GM19239 (cell line): ENCODE results near the gene GALNT15.

Source experiments
- DNase-seq: peaks from one replicate; pipeline ENCODE4 v3.0.0; 2011; ENCODE audit warnings: low spot score; ENCODE audit not compliant: insufficient read length
- FAIRE-seq: peaks from 2 replicates; lab custom pipeline; 2011; peaks lifted over from hg19 to GRCh38; lab: Jason Lieb, UNC

GALNT15 gene

DNA sequence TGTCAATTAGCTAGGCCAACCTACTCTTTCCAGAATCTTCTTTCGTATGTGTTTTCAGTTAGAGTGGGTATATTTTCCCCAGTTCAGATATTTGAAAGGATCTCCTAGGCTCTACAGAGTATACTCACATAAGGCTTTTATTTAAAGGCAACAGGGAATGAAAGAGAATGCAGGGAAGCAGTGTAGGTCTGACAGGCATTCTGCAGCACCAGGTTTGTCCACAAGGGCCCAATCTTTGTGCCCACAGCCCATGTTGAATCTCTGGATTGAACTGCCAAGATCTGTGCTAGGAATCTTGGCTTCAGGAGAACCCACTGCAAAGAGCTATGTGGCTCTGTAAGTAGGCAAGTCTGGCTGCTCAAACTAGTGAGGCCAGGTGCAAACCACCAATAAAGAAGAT is 24.2 kb upstream of the GALNT15 start:
- DNase-seq (no peak), FAIRE-seq (no peak)

DNA sequence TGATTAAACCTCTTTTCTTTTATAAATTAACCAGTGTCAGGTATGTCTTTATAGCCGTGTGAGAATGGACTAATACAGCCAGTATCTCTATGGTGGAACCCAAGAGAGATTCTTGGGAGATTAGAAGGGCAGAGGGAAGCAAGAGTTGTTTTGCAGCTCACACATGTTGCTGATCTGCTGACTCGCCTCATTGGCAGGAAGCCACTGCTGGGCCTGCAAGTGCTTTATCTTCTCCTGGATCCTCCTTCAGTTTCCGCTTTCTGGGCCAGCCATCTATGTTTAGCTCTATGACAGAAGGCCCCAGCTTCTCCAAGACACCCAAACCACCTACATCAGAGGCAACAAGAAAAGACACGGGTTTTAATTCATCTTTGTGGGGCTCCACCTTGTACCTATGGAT is 23.4 kb upstream of the GALNT15 start:
- no peak for DNase-seq
- FAIRE-seq = no peak

DNA sequence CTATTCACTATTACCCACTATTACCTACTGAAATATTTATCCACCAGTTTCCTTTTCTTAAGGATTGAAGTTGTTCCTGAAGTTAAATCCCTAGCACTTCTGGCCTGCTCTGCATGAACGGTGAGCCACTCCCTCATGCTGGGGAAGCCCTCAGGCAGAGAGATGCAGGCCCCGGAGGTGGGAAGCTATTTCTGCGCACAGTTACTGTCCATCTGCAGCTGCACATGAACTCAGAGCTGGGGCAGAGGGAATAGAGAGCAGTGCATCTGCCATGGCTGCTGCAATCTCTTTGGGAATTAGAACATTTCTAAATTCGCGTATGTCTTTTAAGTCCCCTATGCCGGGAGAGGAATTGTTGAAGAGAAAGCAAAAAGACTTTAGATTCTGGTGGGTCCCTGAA is 6.3 kb upstream of the GALNT15 start:
- DNase-seq (no peak), FAIRE-seq (no peak)

DNA sequence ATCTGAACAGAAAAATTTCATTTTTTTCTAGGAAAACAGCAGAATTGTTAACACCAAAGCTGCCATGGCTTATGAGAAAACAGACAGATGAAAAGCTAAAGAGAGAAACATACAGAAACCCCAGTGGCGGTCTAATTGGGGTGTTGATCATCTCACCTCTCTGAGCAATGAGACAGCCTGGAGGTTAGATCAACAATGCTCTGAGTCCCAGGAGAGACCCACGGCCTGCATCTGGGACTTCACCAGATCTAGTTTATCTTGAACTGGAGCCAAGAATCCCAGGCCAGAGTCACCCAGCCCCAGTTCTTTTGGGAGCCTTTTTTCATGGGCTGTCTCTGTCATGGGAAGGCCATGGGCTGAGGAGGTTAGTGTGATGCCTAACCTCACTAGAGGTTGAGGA is 3.5 kb upstream of the GALNT15 start:
- FAIRE-seq (no peak), DNase-seq (no peak)

DNA sequence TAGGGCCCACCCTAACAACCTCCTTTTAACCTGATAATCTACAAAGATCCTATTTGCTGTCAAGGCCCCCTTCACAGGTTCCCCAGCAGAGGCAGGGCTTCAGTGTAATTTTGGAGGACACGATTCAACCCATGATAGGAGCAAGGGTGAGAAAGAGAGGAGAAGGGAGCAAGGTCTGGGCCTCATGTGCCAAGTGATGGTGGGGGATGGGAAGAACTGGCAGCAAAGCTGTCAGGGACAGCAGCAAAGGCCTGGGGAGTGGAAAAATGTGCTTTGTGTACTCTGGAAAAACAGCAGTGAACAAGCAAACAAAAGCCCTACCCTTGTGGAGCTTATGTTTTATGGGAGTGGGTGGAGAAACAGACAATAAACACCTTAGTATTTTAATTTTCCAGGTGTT is 2.7 kb upstream of the GALNT15 start:
- no peak for DNase-seq
- no peak for FAIRE-seq

DNA sequence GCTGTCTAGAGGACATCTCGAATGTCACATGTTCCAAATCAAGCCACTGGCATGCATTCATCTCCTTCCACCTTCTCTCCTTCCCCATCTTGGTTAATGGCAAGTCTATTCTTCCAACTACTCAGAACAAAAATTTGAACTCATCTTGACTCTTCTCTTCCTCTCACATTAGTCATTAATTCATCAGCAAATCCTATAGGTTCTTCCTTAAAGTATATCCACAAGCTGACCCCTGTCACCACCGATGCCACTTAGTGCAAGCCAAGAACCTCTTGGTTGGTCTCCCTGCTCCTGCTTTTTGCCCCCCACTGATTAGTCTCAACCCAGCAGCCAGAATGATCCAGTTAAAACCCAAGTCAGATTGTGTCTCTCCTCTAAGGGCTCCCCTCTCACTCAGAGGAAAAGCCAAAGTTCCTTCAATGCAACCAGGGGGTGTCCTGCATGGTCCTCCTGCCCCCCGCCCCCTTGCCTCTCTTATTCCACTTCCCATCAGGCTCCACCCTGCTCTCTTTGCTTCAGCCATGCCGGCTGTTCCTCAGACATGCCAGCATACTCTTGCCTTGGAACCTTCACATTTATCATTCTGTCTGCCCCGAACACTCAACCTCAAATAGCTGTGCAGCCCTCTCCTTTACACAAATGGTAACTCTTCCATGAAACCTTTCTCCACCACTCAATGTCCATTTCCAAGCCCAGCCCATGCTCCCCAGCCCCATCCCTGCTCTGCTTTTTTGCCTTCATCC is 1.0 kb upstream of the GALNT15 start:
- FAIRE-seq (no peak), DNase-seq (no peak)

DNA sequence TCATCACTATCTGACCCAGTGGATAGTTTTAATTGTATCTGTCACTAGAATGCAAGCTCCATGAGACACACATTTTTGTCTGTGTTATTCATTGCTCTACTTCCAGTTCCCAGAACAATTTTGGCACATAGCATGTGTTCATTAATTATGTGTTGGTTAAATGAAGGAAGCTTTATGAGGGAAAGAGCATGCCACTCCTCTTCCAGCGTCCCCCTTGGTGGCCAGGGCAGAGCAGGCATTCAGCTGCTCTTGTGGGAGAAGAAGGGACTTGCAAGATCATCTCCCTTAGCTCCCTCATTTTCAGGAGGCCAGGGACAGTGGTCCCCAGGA is 489 bp upstream of the GALNT15 start:
- no peak for FAIRE-seq
- no peak for DNase-seq

DNA sequence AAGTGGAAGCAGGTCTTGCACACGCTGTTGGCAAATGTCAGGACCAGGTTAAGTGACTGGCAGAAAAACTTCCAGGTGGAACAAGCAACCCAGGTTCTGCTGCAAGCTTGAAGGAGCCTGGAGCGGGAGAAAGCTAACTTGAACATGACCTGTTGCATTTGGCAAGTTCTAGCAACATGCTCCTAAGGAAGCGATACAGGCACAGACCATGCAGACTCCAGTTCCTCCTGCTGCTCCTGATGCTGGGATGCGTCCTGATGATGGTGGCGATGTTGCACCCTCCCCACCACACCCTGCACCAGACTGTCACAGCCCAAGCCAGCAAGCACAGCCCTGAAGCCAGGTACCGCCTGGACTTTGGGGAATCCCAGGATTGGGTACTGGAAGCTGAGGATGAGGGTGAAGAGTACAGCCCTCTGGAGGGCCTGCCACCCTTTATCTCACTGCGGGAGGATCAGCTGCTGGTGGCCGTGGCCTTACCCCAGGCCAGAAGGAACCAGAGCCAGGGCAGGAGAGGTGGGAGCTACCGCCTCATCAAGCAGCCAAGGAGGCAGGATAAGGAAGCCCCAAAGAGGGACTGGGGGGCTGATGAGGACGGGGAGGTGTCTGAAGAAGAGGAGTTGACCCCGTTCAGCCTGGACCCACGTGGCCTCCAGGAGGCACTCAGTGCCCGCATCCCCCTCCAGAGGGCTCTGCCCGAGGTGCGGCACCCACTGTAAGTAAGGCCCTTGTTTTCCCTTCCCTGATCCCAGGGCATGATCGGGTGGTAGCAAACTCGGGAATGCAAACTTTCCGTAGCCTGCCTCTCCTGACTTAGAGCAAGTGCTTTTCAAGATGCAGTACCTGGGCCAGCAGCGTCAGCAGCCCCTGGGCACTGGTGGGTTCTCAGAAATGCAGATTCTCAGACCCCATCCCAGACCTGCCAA is 759 bp downstream of the GALNT15 start:
- no peak for FAIRE-seq
- DNase-seq = no peak

DNA sequence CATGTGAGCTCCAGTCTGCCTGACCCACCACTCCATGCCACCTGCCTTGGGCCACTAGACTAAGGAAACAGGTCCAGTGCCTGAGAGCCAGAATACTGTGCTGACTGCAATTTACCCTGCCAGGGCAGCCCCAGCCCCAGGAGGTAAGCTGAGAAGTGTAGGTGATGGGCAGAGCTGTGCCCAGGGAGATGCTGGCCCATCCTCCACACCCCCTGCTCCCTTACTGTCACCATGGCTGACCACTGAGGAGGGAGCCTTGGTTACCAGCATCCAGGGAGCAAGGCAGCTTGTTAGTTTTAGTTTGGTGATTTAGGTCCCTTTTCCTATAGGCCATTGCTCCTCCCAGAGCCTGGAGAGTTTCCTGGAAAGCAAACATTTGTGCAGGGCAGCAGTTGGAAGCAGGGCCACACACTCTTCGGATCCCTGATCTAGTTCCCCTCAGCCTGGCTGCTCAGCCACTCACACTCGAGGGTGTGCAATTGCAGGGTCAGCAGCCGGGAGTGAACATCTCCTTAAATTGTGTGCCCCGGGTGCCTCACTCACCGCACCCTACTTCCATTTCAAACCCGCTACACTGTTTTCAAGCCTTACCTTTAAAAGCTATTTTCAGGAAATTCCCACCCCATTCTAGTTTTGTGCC is 2.0 kb downstream of the GALNT15 start:
- no peak for FAIRE-seq
- DNase-seq = no peak

DNA sequence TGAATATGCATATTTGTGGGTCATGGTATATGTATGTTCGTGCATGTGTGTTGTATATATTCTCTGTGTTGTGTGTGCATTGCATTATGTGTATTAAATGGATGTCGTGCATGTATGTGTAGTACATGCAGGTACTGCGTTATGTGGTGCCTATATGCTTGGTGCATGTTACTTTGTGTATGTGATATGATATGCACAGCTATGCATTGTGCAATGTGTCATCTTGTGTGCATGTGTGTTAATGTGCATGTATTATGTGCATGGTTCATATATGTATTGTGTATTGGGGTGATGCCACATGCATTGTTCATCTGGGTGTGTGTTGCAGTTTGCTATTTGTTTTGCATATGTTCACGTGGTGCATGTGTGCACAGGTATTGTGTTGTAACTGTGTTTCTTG is 2.9 kb downstream of the GALNT15 start:
- no peak for FAIRE-seq
- no peak for DNase-seq

DNA sequence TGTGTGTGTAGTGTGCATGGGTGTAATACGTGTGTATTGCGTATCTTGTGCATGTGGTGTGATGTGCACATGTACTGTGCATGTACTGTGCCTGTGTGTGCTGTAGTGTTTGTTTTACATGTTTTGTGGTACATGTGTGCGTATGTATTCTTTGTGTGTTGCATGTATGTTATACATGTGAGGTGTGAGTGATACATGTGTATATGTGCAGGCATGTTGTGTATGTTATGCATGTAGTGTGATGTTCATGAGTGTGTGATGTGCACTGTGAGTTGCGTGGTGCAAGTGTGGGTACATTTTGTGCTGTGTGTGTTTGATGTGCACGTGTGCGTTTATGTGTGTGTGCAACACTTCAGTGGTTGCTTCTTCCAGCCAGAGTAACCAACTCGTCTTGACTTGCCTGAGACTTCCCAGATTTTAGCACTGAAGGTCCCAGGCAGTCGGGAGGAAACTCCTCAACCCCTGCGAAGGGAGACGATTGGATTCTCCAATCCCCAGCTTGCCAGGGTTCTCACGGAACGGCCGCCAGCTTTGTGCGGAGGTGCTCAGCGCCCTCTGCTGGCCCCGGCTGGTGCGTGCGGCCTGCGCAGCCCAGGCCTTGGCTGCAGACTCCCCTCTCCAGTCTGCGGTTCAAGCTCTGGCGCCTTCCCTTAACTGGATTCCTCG is 3.6 kb downstream of the GALNT15 start:
- peak; percentile 66 for DNase-seq
- FAIRE-seq = peak; percentile 8

DNA sequence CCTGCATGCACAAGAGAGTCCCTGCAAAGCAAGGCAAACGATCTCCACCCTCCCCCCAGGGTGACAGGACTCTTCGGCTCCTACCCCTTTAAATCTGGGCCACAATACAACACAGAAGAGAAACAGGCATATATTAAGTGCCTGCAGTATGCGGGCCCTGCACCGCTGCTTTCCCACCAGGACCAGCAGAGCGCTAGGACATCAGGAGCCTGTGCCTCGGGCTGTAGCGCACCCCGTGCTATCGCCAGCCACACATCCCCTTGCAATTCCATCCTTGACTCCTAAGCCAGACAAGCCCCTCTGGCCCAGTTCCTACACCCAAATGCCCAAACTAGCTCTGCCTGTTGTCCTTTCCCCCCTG is 4.1 kb downstream of the GALNT15 start:
- FAIRE-seq (no peak), DNase-seq (no peak)

DNA sequence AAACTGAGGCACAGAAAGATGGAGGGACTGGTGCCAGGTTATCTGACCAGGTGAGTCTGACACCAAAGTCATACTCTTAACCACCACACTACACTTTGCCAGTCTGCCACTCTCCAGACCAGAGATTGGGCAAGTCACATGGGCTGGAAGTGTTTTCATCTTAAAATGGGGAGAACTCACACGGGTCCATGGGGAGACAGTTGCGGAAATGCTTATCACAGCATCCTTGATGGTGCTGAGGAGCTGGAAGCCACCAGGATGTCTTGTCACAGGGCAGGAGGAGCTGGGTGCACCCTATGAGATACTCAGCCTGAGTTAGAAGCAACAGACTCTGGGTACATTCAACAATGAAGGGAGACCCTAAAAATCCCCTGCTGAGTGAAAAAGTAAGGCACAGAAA is 4.8 kb downstream of the GALNT15 start:
- no peak for DNase-seq
- FAIRE-seq = no peak

DNA sequence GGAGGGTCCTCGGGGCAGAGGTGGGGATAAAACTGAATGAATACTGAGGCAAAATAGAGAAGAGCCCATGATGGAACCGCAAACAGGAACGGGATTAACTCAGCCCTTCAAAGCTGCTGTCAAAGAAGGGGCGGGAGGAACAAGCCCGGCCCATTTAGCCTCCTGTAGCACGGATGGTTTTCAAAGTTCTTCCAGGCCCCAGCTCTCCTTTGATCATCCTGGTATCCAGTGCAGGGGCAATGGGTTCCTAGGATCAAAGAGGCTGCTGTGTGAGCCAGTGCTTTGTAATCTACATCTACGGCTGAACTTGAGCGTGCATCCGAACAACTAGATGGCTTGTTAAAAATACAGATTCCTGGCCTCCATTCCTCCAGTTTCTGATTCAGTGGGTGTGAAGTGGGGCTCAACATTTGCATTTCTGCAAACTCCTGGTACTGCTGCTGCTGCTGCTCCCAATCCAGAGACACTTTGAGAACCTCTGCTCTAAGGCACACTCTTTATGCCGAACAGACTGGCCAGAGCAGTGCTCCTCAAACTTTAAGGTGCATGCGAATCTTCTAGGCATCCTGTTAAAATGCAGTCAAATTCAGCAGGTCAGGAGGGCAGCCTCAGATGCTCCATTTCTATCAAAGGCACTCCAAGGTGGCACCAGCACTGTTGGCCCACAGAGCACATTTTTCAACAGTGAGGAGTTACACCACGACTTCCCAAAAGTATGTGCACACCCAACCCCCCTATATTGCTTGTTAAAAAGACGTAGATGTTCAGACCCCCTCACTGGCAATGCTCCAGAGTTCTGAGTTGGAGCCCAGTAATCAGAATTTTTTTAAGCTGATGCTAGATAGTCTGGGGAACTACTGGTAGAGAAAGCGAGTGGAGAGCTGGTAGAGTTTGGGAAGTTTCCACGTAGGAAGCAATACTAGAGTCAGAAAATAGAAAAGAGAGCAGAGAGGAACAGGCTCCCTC is 5.6 kb downstream of the GALNT15 start:
- FAIRE-seq (no peak), DNase-seq (no peak)

DNA sequence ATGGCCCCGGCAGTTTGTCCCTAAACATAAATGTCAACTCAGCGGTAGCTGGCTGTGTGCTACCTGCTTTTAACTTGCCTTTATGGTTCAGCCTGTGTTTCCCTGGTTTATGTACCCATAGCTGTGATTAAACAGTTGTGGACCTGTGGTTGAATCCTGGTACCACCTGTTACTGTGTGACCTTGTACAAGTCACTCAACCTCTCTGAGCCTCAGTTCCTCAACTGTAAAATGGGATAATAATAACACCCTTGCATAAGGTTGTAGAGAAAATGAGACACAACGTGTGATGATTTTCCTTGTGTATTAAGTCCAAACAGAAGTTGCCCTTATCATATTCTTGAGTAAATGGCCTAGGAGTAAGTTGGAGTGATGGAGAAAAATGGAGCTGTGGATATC is 6.3 kb downstream of the GALNT15 start:
- DNase-seq = no peak
- FAIRE-seq = no peak

DNA sequence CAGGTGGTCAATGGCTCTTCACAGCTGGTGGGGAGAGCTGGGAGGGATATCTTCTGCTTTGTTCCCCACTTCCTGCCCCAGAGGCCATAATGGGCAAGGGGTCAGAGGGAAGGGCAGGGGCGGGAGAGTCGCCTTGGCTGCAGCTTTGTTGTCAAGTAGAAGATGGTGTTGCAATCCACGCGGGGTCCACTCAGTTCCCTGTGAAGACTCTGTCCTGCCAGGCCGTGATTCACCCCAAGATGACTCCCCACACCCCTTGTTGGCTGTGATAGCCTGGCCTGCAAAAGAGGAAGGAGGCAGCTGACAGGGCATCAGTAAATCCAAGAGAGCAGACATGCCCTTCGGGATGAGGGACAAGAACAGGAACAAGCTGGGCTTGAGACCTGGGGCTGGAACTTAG is 6.9 kb downstream of the GALNT15 start:
- no peak for DNase-seq
- no peak for FAIRE-seq

DNA sequence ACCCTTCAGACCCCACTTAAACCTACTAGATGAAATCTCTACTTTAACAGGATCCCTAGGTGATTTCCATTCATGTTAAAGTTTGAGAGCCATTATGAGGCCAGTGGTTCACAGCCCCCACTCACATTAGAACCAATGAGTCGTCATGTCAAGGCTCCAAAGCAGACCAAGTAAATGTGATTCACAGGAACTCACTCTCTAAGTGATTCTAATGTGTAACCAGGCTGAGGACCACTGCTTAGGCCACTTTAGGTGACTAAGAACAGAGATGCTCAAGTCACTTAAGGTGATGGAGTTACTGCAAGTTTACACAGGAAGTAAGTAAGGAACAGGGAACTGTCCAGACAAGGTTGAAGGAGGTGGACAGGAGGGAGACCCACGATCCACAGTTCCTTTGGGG is 7.7 kb downstream of the GALNT15 start:
- no peak for DNase-seq
- no peak for FAIRE-seq

DNA sequence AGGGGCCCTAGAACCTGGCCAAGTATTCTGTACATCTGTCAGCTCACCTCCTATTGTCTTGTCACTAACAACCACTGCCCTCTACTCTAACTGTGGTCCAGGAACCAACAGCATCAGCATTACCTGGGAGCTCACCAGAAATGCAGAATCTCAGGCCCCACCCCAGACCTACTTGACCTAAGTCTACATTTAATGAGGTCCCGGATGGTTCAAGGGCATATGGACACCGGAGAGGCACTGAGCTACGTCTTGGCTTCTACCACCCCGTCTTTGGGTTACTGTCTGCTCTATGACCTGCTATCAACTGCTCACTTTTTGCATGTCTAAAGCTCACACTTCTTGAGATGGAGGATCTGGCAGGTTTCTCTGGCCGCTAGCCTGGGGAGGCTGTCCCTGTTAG is 8.1 kb downstream of the GALNT15 start:
- FAIRE-seq (no peak), DNase-seq (no peak)

DNA sequence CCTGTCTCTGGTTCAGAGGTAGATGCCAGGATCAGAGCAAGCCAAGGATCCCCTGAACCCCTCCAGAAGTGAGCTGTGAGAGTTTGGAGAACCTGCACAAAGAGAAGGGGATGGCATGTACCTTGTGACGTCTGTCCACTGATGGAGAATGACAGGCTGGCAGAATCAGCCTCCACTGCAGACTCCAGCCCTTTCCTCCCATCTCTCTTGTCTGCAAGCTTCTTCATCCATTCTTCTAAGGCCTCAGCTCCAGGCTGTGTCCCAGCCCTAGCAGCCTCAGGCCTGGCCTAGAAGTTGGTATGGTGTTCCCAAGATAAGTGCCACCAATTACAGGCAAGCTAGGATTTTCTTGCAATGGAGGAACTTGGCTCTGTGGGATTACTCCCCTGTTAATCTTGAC is 8.6 kb downstream of the GALNT15 start:
- DNase-seq (no peak), FAIRE-seq (no peak)
